Measurements from ENCODE around the gene DNMBP.

DNMBP gene

GRCh38 chr10:99920901-99921300, 88.8 kb downstream of the DNMBP start:
- Histone ChIP-seq H3K9me3 (ENCODE audit: control insufficient read depth in 1 of 2, low read length in 2 of 2) (no peaks in the 10 kb centered on the region), H3K27me3 (ENCODE audit: low read depth, low read length) (no peaks in the 10 kb centered on the region), H3K27ac (ENCODE audit: low read length) (peak overlapping the region; percentile 13), H3K4me3 (ENCODE audit: low read depth in 1 of 2, low read length in 2 of 2) (no peak overlapping the region), H3K4me1 (ENCODE audit: control insufficient read depth in 1 of 2, insufficient read depth in 2 of 2, low read length in 2 of 2) (peaks cover 0 to 6% of the 10 kb centered on the region in 2 donors), H3K36me3 (ENCODE audit: control insufficient read depth in 1 of 2, insufficient read depth in 2 of 2, low read length in 2 of 2) (peaks cover 0 to under 1% of the 10 kb centered on the region in 2 donors)

- peaks cover 0 to 4% of the 10 kb centered on the region in 2 donors for H3K36me3 ChIP-seq (ENCODE audit: control insufficient read depth in 1 of 2, insufficient read depth in 2 of 2, low read length in 2 of 2)
- no peak overlapping the region for H3K4me3 ChIP-seq (ENCODE audit: low read depth in 1 of 2, low read length in 2 of 2)
- no peaks in the 10 kb centered on the region for H3K9me3 ChIP-seq (ENCODE audit: control insufficient read depth in 1 of 2, low read length in 2 of 2)
- peak overlapping the region; percentile 13 for H3K27ac ChIP-seq (ENCODE audit: low read length)
- H3K27me3 ChIP-seq (ENCODE audit: low read depth, low read length): no peaks in the 10 kb centered on the region
- peaks cover 0 to 6% of the 10 kb centered on the region in 2 donors for H3K4me1 ChIP-seq (ENCODE audit: control insufficient read depth in 1 of 2, insufficient read depth in 2 of 2, low read length in 2 of 2)
Measured at GRCh38 chr10:99920486-99920885, 89.3 kb downstream of the DNMBP start.

- peaks cover 0 to 9% of the 10 kb centered on the region in 2 donors for H3K4me1 ChIP-seq (ENCODE audit: control insufficient read depth in 1 of 2, insufficient read depth in 2 of 2, low read length in 2 of 2)
- peak overlapping the region; percentile 61 for H3K27ac ChIP-seq (ENCODE audit: low read length)
- no peaks in the 10 kb centered on the region for H3K9me3 ChIP-seq (ENCODE audit: control insufficient read depth in 1 of 2, low read length in 2 of 2)
- H3K4me3 ChIP-seq (ENCODE audit: low read depth in 1 of 2, low read length in 2 of 2): peak overlapping the region; percentile 29 to 45
- H3K36me3 ChIP-seq (ENCODE audit: control insufficient read depth in 1 of 2, insufficient read depth in 2 of 2, low read length in 2 of 2): peaks cover 0 to 4% of the 10 kb centered on the region in 2 donors
- no peaks in the 10 kb centered on the region for H3K27me3 ChIP-seq (ENCODE audit: low read depth, low read length)
Measured at GRCh38 chr10:99917963-99918825, 91.6 kb downstream of the DNMBP start.

- Histone ChIP-seq H3K9me3 (ENCODE audit: control insufficient read depth in 1 of 2, low read length in 2 of 2) (no peaks in the 10 kb centered on the region), H3K4me1 (ENCODE audit: control insufficient read depth in 1 of 2, insufficient read depth in 2 of 2, low read length in 2 of 2) (peaks cover 0 to 9% of the 10 kb centered on the region in 2 donors), H3K4me3 (ENCODE audit: low read depth in 1 of 2, low read length in 2 of 2) (no peak overlapping the region), H3K36me3 (ENCODE audit: control insufficient read depth in 1 of 2, insufficient read depth in 2 of 2, low read length in 2 of 2) (peaks cover 0 to 4% of the 10 kb centered on the region in 2 donors), H3K27me3 (ENCODE audit: low read depth, low read length) (no peaks in the 10 kb centered on the region), H3K27ac (ENCODE audit: low read length) (no peak overlapping the region)
Measured at GRCh38 chr10:99916776-99917175, 93.0 kb downstream of the DNMBP start.

- Histone ChIP-seq H3K27ac (ENCODE audit: low read length) (no peak overlapping the region), H3K27me3 (ENCODE audit: low read depth, low read length) (no peaks in the 10 kb centered on the region), H3K4me3 (ENCODE audit: low read depth in 1 of 2, low read length in 2 of 2) (no peak overlapping the region), H3K9me3 (ENCODE audit: control insufficient read depth in 1 of 2, low read length in 2 of 2) (no peaks in the 10 kb centered on the region), H3K4me1 (ENCODE audit: control insufficient read depth in 1 of 2, insufficient read depth in 2 of 2, low read length in 2 of 2) (peaks cover 0 to 9% of the 10 kb centered on the region in 2 donors), H3K36me3 (ENCODE audit: control insufficient read depth in 1 of 2, insufficient read depth in 2 of 2, low read length in 2 of 2) (peaks cover 0 to 4% of the 10 kb centered on the region in 2 donors)
Measured at GRCh38 chr10:99915414-99915813, 94.3 kb downstream of the DNMBP start.

GRCh38 chr10:99914236-99914635, 95.5 kb downstream of the DNMBP start:
- Histone ChIP-seq H3K27ac (ENCODE audit: low read length) (no peak overlapping the region), H3K9me3 (ENCODE audit: control insufficient read depth in 1 of 2, low read length in 2 of 2) (no peaks in the 10 kb centered on the region), H3K36me3 (ENCODE audit: control insufficient read depth in 1 of 2, insufficient read depth in 2 of 2, low read length in 2 of 2) (peaks cover 0 to 5% of the 10 kb centered on the region in 2 donors), H3K4me3 (ENCODE audit: low read depth in 1 of 2, low read length in 2 of 2) (no peak overlapping the region), H3K27me3 (ENCODE audit: low read depth, low read length) (no peaks in the 10 kb centered on the region), H3K4me1 (ENCODE audit: control insufficient read depth in 1 of 2, insufficient read depth in 2 of 2, low read length in 2 of 2) (peaks cover 0 to 9% of the 10 kb centered on the region in 2 donors)

GRCh38 chr10:99913831-99914235, 95.9 kb downstream of the DNMBP start:
- no peak overlapping the region for H3K4me3 ChIP-seq (ENCODE audit: low read depth in 1 of 2, low read length in 2 of 2)
- no peaks in the 10 kb centered on the region for H3K9me3 ChIP-seq (ENCODE audit: control insufficient read depth in 1 of 2, low read length in 2 of 2)
- peaks cover 1 to 9% of the 10 kb centered on the region in 2 donors for H3K36me3 ChIP-seq (ENCODE audit: control insufficient read depth in 1 of 2, insufficient read depth in 2 of 2, low read length in 2 of 2)
- no peaks in the 10 kb centered on the region for H3K27me3 ChIP-seq (ENCODE audit: low read depth, low read length)
- peak overlapping the region; percentile 12 for H3K27ac ChIP-seq (ENCODE audit: low read length)
- peaks cover 0 to 9% of the 10 kb centered on the region in 2 donors for H3K4me1 ChIP-seq (ENCODE audit: control insufficient read depth in 1 of 2, insufficient read depth in 2 of 2, low read length in 2 of 2)

GRCh38 chr10:99912041-99912440, 97.7 kb downstream of the DNMBP start:
- Histone ChIP-seq H3K4me1 (ENCODE audit: control insufficient read depth in 1 of 2, insufficient read depth in 2 of 2, low read length in 2 of 2) (peaks cover 0 to 4% of the 10 kb centered on the region in 2 donors), H3K36me3 (ENCODE audit: control insufficient read depth in 1 of 2, insufficient read depth in 2 of 2, low read length in 2 of 2) (peaks cover 18 to 24% of the 10 kb centered on the region in 2 donors), H3K9me3 (ENCODE audit: control insufficient read depth in 1 of 2, low read length in 2 of 2) (no peaks in the 10 kb centered on the region), H3K27ac (ENCODE audit: low read length) (no peak overlapping the region), H3K27me3 (ENCODE audit: low read depth, low read length) (no peaks in the 10 kb centered on the region), H3K4me3 (ENCODE audit: low read depth in 1 of 2, low read length in 2 of 2) (no peak overlapping the region)

GRCh38 chr10:99908512-99908911, 101.2 kb downstream of the DNMBP start:
- Histone ChIP-seq H3K27ac (ENCODE audit: low read length) (no peak overlapping the region), H3K9me3 (ENCODE audit: control insufficient read depth in 1 of 2, low read length in 2 of 2) (no peaks in the 10 kb centered on the region), H3K27me3 (ENCODE audit: low read depth, low read length) (no peaks in the 10 kb centered on the region), H3K4me1 (ENCODE audit: control insufficient read depth in 1 of 2, insufficient read depth in 2 of 2, low read length in 2 of 2) (peaks cover 0 to under 1% of the 10 kb centered on the region in 2 donors), H3K36me3 (ENCODE audit: control insufficient read depth in 1 of 2, insufficient read depth in 2 of 2, low read length in 2 of 2) (peaks cover 37 to 46% of the 10 kb centered on the region in 2 donors), H3K4me3 (ENCODE audit: low read depth in 1 of 2, low read length in 2 of 2) (no peak overlapping the region)

- no peaks in the 10 kb centered on the region for H3K27me3 ChIP-seq (ENCODE audit: low read depth, low read length)
- no peaks in the 10 kb centered on the region for H3K9me3 ChIP-seq (ENCODE audit: control insufficient read depth in 1 of 2, low read length in 2 of 2)
- H3K36me3 ChIP-seq (ENCODE audit: control insufficient read depth in 1 of 2, insufficient read depth in 2 of 2, low read length in 2 of 2): peaks cover 40 to 56% of the 10 kb centered on the region in 2 donors
- H3K4me3 ChIP-seq (ENCODE audit: low read depth in 1 of 2, low read length in 2 of 2): no peak overlapping the region
- H3K27ac ChIP-seq (ENCODE audit: low read length): no peak overlapping the region
- H3K4me1 ChIP-seq (ENCODE audit: control insufficient read depth in 1 of 2, insufficient read depth in 2 of 2, low read length in 2 of 2): no peaks in the 10 kb centered on the region
Measured at GRCh38 chr10:99906470-99906869, 103.3 kb downstream of the DNMBP start.

GRCh38 chr10:99905971-99906370, 103.8 kb downstream of the DNMBP start:
- Histone ChIP-seq H3K4me1 (ENCODE audit: control insufficient read depth in 1 of 2, insufficient read depth in 2 of 2, low read length in 2 of 2) (no peaks in the 10 kb centered on the region), H3K4me3 (ENCODE audit: low read depth in 1 of 2, low read length in 2 of 2) (no peak overlapping the region), H3K27me3 (ENCODE audit: low read depth, low read length) (no peaks in the 10 kb centered on the region), H3K27ac (ENCODE audit: low read length) (no peak overlapping the region), H3K36me3 (ENCODE audit: control insufficient read depth in 1 of 2, insufficient read depth in 2 of 2, low read length in 2 of 2) (peaks cover 44 to 57% of the 10 kb centered on the region in 2 donors), H3K9me3 (ENCODE audit: control insufficient read depth in 1 of 2, low read length in 2 of 2) (no peaks in the 10 kb centered on the region)

All from muscle layer of duodenum (tissue), 2 donors.